GM10248 (cell line): ENCODE measurements around the gene FGFRL1.
"Not testable (repeated sequence)": the region's sequence is repeated elsewhere in the genome, so short reads cannot be mapped to it uniquely, and the experiment has no call there.

Experiments used
- CTCF ChIA-PET: fragments of 300-600 bp; sonication (Branson Sonifier 250); formaldehyde crosslinking; extraction: SDS; loops from one replicate; lab custom pipeline; 2021; ENCODE audit warnings: antibody characterized with exemption; lab: Yijun Ruan, JAX
- POLR2A ChIA-PET: fragments of 350-650 bp; sonication (Branson Sonifier 250); formaldehyde crosslinking; extraction: SDS; loops from one replicate; lab custom pipeline; 2020; ENCODE audit warnings: antibody characterized with exemption; lab: Yijun Ruan, JAX
- DNase-seq: peaks from one replicate; pipeline ENCODE4 v3.0.0; 2012; ENCODE audit errors: extremely low spot score
- TF ChIP-seq, protein P1 (sequence below): IDR thresholded peaks from 2 replicates; pipeline ENCODE4 v1.5.1; 2012; ENCODE audit warnings: mild to moderate bottlenecking, low read depth; ENCODE audit errors: extremely low read depth, missing control alignments, control extremely low read depth

Gene FGFRL1

DNA sequence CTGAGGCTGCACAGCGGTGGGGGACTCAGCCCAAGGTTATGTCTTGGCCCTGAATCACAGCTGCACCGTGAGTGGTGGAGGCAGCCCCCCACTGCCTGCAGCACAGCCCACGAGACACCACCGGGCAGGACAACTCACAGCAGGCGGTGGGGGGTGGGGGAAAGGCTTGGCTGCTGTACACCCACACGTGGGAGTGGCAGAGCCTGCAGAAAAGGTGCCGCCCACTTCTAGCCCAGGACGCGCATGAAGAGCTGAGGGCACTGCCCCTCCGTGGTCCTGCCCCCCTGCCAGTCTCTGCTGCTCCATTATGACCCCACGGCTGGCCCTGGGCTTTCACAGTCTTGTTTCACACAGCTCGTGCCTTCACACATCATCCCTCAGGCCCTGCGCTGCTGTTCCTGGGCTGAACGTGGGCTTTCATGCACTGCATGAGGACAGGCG is 40.8 kb downstream of the FGFRL1 start:
- POLR2A ChIA-PET: no interaction called here
- TF ChIP-seq, protein P1, sequence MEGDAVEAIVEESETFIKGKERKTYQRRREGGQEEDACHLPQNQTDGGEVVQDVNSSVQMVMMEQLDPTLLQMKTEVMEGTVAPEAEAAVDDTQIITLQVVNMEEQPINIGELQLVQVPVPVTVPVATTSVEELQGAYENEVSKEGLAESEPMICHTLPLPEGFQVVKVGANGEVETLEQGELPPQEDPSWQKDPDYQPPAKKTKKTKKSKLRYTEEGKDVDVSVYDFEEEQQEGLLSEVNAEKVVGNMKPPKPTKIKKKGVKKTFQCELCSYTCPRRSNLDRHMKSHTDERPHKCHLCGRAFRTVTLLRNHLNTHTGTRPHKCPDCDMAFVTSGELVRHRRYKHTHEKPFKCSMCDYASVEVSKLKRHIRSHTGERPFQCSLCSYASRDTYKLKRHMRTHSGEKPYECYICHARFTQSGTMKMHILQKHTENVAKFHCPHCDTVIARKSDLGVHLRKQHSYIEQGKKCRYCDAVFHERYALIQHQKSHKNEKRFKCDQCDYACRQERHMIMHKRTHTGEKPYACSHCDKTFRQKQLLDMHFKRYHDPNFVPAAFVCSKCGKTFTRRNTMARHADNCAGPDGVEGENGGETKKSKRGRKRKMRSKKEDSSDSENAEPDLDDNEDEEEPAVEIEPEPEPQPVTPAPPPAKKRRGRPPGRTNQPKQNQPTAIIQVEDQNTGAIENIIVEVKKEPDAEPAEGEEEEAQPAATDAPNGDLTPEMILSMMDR: no peak
- CTCF ChIA-PET: no interaction called here
- DNase-seq: no peak

DNA sequence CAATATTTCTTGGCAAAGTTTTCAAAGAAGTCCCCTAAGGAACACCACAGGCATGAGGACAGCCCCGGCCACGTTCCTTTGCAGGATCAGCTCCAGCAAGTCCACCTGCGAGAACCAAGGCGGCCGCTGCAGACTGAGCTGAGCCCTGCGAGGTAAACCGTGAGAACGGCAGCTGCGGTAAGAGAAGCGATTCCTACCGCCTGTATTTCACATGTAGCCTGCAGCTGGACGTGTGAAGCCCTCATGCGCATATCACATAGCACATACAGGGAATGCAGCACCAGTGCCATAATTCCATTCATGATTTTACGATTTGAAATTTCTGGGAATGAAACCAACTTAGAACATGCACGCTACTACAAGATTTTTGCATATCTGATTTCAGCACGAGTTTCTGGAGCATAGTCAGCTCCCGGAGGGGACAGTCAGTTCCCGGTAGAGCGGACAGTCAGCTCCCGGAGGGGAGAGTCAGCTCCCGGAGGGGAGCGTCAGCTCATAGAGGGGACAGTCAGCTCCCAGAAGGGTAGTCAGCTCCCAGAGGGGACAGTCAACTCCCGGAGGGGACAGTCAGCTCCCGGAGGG is 41.7 kb downstream of the FGFRL1 start:
- CTCF ChIA-PET: no interaction called here
- TF ChIP-seq, protein P1: no peak
- DNase-seq: no peak
- POLR2A ChIA-PET: interaction anchor here (0.6 kb wide), 1 partner anchor 97 kb away, joined by 10 read pairs; no protein-coding TSS in a partner anchor

DNA sequence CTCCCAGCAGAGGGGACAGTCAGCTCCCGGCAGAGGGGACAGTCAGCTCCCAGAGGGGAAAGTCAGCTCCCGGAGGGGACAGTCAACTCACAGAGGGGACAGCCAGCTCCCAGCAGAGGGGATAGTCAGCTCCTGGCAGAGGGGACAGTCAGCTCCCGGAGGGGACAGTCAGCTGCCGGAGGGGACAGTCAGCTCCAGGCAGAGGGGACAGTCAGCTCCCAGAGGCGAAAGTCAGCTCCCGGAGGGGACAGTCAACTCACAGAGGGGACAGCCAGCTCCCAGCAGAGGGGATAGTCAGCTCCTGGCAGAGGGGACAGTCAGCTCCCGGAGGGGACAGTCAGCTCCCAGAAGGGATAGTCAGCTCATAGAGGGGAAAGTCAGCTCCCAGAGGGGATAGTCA is 42.5 kb downstream of the FGFRL1 start:
- POLR2A ChIA-PET: interaction anchor here (0.6 kb wide), 1 partner anchor 97 kb away, joined by 10 read pairs; no protein-coding TSS in a partner anchor
- CTCF ChIA-PET, DNase-seq: not testable (repeated sequence)

DNA sequence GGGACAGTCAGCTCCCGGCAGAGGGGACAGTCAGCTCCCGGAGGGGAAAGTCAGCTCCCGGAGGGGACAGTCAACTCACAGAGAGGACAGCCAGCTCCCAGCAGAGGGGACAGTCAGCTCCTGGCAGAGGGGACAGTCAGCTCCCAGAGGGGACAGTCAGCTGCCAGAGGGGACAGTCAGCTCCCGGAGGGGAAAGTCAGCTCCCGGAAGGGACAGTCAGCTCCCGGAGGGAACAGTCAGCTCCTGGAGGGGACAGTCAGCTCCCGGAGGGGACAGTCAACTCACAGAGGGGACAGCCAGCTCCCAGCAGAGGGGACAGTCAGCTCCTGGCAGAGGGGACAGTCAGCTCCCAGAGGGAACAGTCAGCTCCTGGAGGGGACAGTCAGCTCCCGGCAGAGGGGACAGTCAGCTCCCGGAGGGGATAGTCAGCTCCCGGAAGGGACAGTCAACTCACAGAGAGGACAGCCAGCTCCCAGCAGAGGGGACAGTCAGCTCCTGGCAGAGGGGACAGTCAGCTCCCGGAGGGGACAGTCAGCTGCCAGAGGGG is 43.3 kb downstream of the FGFRL1 start:
- POLR2A ChIA-PET, DNase-seq: not testable (repeated sequence)
- CTCF ChIA-PET: interaction anchor here (1.5 kb wide), 1 partner anchor 313 kb away, joined by 3 read pairs; no protein-coding TSS in a partner anchor

DNA sequence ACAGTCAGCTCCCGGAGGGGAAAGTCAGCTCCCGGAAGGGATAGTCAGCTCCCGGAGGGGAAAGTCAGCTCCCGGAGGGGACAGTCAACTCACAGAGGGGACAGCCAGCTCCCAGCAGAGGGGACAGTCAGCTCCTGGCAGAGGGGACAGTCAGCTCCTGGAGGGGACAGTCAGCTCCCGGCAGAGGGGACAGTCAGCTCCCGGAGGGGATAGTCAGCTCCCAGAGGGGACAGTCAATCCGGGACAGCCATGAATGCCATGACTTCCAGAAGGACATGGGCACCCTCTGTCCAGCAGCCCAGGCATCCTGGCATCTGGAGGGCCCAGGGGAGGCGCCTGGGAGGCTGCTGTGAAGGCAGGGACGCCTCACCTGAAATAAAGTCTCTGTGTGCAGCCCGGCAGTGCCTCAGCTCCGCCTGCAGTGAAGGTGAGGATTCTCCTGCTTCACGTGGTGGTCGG is 43.8 kb downstream of the FGFRL1 start:
- POLR2A ChIA-PET, DNase-seq: not testable (repeated sequence)
- CTCF ChIA-PET: interaction anchor here (1.5 kb wide), 1 partner anchor 313 kb away, joined by 3 read pairs; no protein-coding TSS in a partner anchor

DNA sequence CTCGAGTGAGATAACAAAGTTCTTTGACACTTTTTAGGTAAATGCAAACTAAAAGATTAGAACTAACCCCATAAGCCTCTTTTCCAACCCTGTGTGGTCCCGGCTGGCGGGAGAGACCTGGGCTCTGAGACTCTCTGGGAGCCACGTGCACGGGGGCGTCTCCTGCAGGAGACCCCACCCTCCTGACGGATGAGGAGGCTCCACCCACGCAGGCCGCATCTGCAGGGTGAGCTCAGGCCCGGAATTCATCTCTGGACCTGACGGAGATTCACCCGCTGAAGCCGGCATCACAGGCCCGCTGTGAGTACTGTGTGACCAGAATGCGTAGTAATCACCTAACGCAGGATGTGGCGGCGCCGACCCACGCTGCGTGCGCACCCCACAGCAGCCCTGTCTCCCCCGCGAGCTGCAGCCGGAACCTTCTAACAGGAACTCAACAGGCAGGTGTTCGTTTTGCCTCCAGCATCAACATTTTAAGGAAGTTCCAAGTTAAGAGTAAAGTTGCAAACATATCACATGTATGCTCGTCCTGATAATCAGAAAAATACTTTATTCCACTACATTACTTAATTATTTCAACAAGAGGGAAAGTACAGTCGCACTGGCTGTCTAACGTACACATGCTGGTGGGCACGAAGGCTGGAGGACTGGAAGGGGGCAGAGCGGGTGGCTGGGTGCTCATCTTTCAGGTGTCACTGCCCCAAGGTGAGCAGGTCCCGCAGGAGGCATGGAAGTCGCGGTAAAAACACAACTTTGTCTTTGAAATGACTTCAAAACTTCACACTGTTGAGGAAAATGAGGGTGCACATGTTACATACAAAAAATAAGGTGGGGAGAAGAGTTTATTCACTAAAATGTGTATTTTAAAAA is 44.5 kb downstream of the FGFRL1 start:
- DNase-seq: peak; percentile 68
- ChIA-PET POLR2A (no interaction called here), CTCF (interaction anchor here (1.5 kb wide), 1 partner anchor 314 kb away, joined by 3 read pairs; no protein-coding TSS in a partner anchor)
- TF ChIP-seq, protein P1: no peak

DNA sequence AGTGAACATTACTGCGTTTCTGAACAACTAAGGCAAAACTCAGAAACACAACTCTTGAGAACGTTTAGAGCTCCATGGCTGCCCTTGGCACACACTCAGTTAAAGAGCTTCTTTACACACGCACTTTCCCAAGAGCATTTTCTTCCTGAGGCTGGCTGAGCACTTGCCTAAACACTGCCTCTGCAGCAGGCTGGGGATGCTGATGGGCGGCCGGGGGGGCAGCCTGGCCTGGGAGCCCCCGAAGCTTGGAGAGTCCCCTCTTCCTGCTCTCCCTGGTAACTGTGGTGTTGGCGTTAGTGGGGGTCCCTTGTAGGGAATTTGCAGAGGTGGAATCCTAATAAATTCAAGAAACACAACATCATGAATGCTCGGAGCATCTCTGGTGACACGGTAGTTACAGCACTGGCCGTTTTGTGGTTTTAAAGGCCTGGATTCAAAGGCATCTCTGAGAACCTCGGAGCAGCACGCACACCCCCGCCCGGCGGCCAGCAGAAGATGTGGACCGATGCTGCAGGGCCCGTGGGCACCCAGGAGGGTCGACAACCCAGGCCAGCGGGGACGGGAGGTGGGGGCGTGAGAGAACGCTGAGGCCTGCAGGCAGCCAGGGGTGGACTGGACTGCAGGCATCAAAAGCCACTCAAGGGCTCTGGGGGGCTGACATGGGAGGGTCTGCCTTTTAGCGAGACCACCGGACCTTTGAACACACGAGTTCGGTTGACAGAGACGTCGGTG is 45.4 kb downstream of the FGFRL1 start:
- DNase-seq: no peak
- ChIA-PET POLR2A (no interaction called here), CTCF (no interaction called here)
- TF ChIP-seq, protein P1: no peak
